Measurements from ENCODE around the gene PIF1. TPM values are rescaled to one million over a fixed set of nuclear protein-coding genes. Genes with fewer than 3 reads are reported as not detected.

The PIF1 gene
- total and polyA plus RNA-seq, 4 donors, result 0.42 to 7.3 (median 0.64) TPM

DNA sequence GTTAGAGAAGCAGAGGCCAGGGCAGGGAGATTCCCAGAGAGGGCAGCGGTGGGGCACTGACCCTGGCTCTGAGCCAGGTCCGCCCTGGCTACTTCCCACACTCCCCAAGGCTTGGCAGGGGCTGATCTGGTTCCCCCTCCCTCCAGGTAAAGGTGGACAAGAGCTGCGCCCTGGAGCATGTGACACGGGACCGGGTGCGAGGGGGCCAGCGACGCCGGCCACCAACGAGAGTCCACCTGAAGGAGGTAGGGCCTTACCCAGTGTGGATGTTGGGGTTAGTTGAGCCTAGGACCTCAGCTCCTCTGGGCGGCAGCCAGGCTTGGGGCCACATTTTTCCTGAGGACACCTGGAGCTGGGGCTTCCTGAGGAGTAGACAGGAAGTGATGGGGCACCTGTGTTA is 35.9 kb upstream of the PIF1 start:
- Histone ChIP-seq H3K36me3 (ENCODE audit: control insufficient read depth in 4 of 4, insufficient read depth in 3 of 4, low read depth in 1 of 4, low read length in 3 of 4) (peaks cover 0 to 9% (median 3%) of the 10 kb centered on the region in 4 donors), H3K4me1 (ENCODE audit: control insufficient read depth in 4 of 4, insufficient read depth in 4 of 4, low read length in 3 of 4) (peaks cover 0 to 12% (median 2%) of the 10 kb centered on the region in 4 donors), H3K9me3 (ENCODE audit: control insufficient read depth in 4 of 4, low read length in 3 of 4) (no peaks in the 10 kb centered on the region), H3K27me3 (ENCODE audit: control insufficient read depth in 4 of 4, insufficient read depth in 4 of 4, low read length in 3 of 4) (no peaks in the 10 kb centered on the region), H3K27ac (ENCODE audit: low read depth in 1 of 2, low read length in 2 of 2) (no peak overlapping the region), H3K9ac (ENCODE audit: low read depth in 1 of 2, low read length in 2 of 2) (no peak overlapping the region), H3K4me3 (ENCODE audit: low read depth in 1 of 3, low read length in 3 of 3) (no peak overlapping the region)
- TF ChIP-seq HNF4G (IDR thresholded peaks at IDR 0.05), result no peak
- TF ChIP-seq, protein P1, sequence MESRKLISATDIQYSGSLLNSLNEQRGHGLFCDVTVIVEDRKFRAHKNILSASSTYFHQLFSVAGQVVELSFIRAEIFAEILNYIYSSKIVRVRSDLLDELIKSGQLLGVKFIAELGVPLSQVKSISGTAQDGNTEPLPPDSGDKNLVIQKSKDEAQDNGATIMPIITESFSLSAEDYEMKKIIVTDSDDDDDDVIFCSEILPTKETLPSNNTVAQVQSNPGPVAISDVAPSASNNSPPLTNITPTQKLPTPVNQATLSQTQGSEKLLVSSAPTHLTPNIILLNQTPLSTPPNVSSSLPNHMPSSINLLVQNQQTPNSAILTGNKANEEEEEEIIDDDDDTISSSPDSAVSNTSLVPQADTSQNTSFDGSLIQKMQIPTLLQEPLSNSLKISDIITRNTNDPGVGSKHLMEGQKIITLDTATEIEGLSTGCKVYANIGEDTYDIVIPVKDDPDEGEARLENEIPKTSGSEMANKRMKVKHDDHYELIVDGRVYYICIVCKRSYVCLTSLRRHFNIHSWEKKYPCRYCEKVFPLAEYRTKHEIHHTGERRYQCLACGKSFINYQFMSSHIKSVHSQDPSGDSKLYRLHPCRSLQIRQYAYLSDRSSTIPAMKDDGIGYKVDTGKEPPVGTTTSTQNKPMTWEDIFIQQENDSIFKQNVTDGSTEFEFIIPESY (IDR thresholded peaks at IDR 0.05), result no peak
- no peak for TF ChIP-seq SP1 (IDR thresholded peaks at IDR 0.05)
- TF ChIP-seq HNF4A (conservative IDR thresholded peaks at IDR 0.05), result no peak
- WGBS, result 90% methylated on average over 11 of the region's 11 CpGs
- no peak for DNase-seq (ENCODE audit: low spot score)

DNA sequence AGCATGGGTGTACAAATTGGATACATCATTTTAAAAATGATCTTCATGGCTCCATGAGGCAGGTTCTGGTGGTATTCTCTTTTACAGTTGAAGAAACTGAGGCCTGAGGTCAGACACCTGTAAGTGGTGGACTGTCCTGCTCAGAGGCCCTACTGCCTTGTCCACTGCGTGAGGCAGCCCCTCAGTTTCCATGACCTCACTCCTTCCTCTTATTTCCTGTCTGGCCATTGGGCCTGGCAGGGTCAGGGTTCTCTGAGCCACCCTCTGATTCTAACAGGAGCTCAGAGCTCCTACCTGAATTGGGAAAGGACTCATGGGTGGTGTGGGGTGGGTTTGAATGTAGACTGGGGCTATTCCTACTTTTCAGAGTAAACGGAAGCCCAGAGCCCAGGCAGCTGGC is 33.8 kb upstream of the PIF1 start:
- no peak for TF ChIP-seq EGR1 (IDR thresholded peaks at IDR 0.05; ENCODE audit: low read depth in 2 of 2)
- no peak for TF ChIP-seq FOXA1 (IDR thresholded peaks at IDR 0.05)
- TF ChIP-seq, protein P2, sequence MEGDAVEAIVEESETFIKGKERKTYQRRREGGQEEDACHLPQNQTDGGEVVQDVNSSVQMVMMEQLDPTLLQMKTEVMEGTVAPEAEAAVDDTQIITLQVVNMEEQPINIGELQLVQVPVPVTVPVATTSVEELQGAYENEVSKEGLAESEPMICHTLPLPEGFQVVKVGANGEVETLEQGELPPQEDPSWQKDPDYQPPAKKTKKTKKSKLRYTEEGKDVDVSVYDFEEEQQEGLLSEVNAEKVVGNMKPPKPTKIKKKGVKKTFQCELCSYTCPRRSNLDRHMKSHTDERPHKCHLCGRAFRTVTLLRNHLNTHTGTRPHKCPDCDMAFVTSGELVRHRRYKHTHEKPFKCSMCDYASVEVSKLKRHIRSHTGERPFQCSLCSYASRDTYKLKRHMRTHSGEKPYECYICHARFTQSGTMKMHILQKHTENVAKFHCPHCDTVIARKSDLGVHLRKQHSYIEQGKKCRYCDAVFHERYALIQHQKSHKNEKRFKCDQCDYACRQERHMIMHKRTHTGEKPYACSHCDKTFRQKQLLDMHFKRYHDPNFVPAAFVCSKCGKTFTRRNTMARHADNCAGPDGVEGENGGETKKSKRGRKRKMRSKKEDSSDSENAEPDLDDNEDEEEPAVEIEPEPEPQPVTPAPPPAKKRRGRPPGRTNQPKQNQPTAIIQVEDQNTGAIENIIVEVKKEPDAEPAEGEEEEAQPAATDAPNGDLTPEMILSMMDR (IDR thresholded peaks at IDR 0.05; ENCODE audit: low read depth, low read length, missing input control), result no peak
- TF ChIP-seq TAF1 (conservative IDR thresholded peaks at IDR 0.05), result no peak
- TF ChIP-seq SP1 (IDR thresholded peaks at IDR 0.05), result no peak
- TF ChIP-seq, protein P1 (IDR thresholded peaks at IDR 0.05), result no peak
- TF ChIP-seq RXRA (IDR thresholded peaks at IDR 0.05), result no peak
- no peak for TF ChIP-seq JUND (IDR thresholded peaks at IDR 0.05)
- no peak for TF ChIP-seq YY1 (IDR thresholded peaks at IDR 0.05)
- TF ChIP-seq, protein P3, sequence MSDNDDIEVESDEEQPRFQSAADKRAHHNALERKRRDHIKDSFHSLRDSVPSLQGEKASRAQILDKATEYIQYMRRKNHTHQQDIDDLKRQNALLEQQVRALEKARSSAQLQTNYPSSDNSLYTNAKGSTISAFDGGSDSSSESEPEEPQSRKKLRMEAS (IDR thresholded peaks at IDR 0.05), result no peak
- WGBS, result 84% methylated on average over 2 of the region's 2 CpGs
- Histone ChIP-seq H3K27ac (ENCODE audit: low read depth in 1 of 2, low read length in 2 of 2) (no peak overlapping the region), H3K9ac (ENCODE audit: low read depth in 1 of 2, low read length in 2 of 2) (no peak overlapping the region), H3K27me3 (ENCODE audit: control insufficient read depth in 4 of 4, insufficient read depth in 4 of 4, low read length in 3 of 4) (no peaks in the 10 kb centered on the region), H3K36me3 (ENCODE audit: control insufficient read depth in 4 of 4, insufficient read depth in 3 of 4, low read depth in 1 of 4, low read length in 3 of 4) (peaks cover 0 to 3% (median 2%) of the 10 kb centered on the region in 4 donors), H3K4me1 (ENCODE audit: control insufficient read depth in 4 of 4, insufficient read depth in 4 of 4, low read length in 3 of 4) (peaks cover 0 to 15% (median 3%) of the 10 kb centered on the region in 4 donors), H3K9me3 (ENCODE audit: control insufficient read depth in 4 of 4, low read length in 3 of 4) (no peaks in the 10 kb centered on the region), H3K4me3 (ENCODE audit: low read depth in 1 of 3, low read length in 3 of 3) (no peak overlapping the region)
- DNase-seq (ENCODE audit: low spot score), result no peak

All from liver (tissue), 9 donors.